IPS DF 4.7 (cell line): ENCODE results near the gene GTF2A1.

Experiments used
- DNase-seq: peaks from one replicate; pipeline ENCODE4 v3.0.0-alpha.2; 2013; ENCODE audit warnings: low spot score; ENCODE audit errors: extremely low read depth

GTF2A1 gene

GRCh38 chr14:81138429-81138828, 82.3 kb downstream of the GTF2A1 start:
- no peak for DNase-seq

GRCh38 chr14:81137316-81137715, 83.4 kb downstream of the GTF2A1 start:
- DNase-seq, result no peak

GRCh38 chr14:81133400-81133799, 87.4 kb downstream of the GTF2A1 start:
- DNase-seq, result no peak

- no peak for DNase-seq
Observed at GRCh38 chr14:81132468-81132867, 88.3 kb downstream of the GTF2A1 start.

- no peak for DNase-seq
Observed at GRCh38 chr14:81129242-81129641, 91.5 kb downstream of the GTF2A1 start.

GRCh38 chr14:81127785-81128184, 93.0 kb downstream of the GTF2A1 start:
- DNase-seq, result no peak

GRCh38 chr14:81125536-81125935, 95.2 kb downstream of the GTF2A1 start:
- DNase-seq, result no peak
